Putamen (tissue), 1 donor: ENCODE results near the gene TMTC1.
A peak's percentile ranks its signal among the peaks of the same experiment; 100 is the strongest.
"Not testable (repeated sequence)": the region's sequence is repeated elsewhere in the genome, so short reads cannot be mapped to it uniquely, and the experiment has no call there.

Experiments used
- DNase-seq: peaks from one replicate; pipeline ENCODE4 v3.0.0-alpha.2; 2016; ENCODE audit warnings: low spot score

The TMTC1 gene

GRCh38 chr12:29783773-29784666 is at the start of gene TMTC1:
TMTC1 (minus strand) TSS chr12:29783942; CDS start chr12:29783751, 191 bp downstream.
- peak; percentile 62 for DNase-seq

- DNase-seq = no peak
Observed at GRCh38 chr12:29831173-29831572, 47.4 kb upstream of the TMTC1 start.

DNA sequence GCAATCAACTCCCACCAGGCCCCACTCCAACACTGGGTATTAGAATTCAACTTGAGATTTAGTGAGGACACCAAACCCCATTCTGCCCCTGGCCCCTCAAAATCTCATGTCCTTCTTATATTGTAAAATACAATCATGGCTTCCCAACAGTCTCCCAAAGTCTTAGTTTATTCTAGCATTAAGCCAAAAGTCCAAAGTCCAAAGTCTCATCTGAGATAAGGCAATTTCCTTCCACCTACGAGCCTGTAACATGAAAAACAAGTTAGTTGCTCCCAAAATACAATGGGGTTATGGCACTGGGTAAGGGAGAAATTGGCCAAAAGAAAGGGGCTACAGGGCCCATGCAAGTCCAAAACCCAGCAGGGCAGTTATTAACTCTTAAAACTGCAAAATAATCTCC is 46.6 kb upstream of the TMTC1 start:
- no peak for DNase-seq

GRCh38 chr12:29818916-29819623 is 35.3 kb upstream of the TMTC1 start:
- DNase-seq = no peak

DNA sequence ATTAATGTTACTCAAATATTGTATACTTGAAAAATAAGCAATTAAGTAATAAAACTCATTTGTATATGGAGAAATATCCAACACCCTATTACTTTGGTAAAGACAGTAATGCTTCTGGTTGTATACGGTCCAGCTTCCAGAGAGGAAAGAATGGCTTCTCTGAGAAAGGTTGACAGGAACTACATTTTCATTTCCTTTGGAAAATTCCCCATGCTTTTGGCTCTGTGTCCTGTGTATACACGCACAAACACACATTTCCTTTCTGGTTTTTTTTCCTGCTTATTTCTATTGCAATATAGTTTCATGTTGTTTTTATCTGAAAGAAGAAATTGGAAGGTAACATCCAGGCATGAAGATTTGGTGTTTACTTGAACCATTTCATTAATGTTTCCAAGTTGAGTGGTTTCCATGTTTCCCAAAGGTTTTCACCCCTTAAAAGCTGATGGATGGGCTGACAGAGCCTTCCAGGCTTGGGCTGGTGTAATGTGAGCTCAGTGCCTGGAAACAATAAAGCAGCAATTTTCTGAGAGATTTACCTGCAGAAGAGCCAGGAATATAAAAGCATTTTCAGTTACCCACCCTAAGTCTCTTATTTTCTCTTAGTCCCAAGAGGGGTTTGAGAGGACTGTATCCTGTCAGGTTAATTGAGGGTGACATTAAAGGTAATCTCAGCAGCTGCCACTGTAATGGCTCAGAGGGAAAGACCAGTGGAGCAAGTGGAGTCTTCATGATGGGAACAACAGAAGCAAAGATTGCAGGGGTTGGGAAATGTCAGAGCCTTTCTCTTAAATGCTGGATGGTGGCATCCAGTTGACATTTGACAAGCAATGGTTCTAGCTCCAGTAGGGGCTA is 33.4 kb upstream of the TMTC1 start:
- no peak for DNase-seq

- DNase-seq = not testable (repeated sequence)
Observed at GRCh38 chr12:29809616-29810361, 26.0 kb upstream of the TMTC1 start.

GRCh38 chr12:29807129-29807528 is 23.4 kb upstream of the TMTC1 start:
- no peak for DNase-seq

DNA sequence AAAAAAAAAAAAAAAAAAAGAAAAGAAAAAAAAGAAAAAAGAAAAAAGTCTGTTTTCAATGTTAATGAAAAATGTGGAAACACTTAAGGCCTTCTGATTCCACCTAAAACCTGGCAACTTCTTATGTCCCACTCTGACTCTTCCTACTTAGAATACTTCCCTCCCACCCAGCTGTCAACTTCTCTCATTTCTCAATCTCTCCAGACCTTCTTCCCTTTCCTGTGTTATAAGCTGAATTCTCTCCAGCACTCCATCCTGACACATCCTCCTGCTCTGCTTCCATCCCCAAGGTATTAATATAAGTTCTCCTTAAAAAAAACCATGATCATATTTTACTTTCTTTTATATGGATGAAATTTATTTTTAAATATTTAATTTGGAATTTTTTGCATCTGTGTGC is 20.3 kb upstream of the TMTC1 start:
- no peak for DNase-seq

GRCh38 chr12:29799591-29799990 is 15.8 kb upstream of the TMTC1 start:
- no peak for DNase-seq

DNA sequence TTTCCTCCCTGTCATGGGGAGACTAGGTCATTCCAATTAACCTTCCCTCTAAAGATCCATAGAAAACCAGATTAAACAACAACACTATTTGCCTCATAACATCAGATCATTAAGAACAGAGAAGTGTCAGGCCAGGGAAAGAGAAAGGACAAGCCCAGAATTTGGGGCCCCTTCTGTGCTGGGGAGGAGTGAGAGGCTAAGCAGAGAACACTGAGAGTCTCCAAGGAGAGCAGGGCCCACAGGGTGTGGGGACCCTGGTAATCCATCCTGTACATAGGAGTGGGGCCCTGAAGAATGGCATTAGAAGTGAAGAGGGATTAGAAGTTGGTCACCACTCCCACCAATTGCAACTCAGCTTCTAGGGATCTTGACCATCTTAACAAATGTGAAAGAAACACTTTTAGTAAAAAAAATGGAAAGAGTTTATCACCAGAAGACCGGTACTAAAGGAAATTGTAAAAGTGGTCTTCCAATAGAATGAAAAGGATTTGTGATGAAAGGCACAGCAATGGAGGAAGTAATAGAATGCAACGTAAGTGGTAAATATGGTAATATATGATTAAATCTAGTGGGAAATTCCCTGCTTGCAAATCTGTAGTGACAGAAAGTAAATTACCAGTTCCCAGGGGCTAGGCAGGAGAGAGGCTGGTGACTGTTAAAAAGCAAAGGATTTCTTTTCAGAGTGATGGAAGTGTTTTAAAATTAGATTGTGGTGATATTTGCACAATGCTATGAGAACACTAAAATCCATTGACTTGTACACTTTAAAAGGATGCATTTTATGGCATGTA is 14.0 kb upstream of the TMTC1 start:
- no peak for DNase-seq

GRCh38 chr12:29796823-29797263 is 13.1 kb upstream of the TMTC1 start:
- DNase-seq = no peak

GRCh38 chr12:29795715-29796114 is 12.0 kb upstream of the TMTC1 start:
- DNase-seq = no peak

GRCh38 chr12:29794862-29795261 is 11.1 kb upstream of the TMTC1 start:
- no peak for DNase-seq

GRCh38 chr12:29792853-29793252 is 9.1 kb upstream of the TMTC1 start:
- no peak for DNase-seq

DNA sequence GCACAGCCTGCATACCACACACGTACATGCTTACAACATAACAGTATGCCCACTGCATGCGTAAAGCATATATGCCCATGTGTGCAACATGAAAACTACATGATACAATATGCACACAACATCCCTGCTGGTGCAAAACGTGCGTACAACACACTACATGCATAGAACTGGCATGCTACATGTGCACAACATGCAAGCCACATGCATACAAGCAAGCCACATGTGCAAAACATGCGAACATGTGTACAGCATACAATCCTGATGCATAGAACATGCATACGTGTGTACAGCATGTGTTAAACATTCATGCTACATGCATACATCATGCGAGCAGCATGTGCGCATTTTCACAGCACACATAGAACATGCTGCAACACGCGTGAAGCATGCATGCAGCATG is 8.4 kb upstream of the TMTC1 start:
- DNase-seq = no peak

DNA sequence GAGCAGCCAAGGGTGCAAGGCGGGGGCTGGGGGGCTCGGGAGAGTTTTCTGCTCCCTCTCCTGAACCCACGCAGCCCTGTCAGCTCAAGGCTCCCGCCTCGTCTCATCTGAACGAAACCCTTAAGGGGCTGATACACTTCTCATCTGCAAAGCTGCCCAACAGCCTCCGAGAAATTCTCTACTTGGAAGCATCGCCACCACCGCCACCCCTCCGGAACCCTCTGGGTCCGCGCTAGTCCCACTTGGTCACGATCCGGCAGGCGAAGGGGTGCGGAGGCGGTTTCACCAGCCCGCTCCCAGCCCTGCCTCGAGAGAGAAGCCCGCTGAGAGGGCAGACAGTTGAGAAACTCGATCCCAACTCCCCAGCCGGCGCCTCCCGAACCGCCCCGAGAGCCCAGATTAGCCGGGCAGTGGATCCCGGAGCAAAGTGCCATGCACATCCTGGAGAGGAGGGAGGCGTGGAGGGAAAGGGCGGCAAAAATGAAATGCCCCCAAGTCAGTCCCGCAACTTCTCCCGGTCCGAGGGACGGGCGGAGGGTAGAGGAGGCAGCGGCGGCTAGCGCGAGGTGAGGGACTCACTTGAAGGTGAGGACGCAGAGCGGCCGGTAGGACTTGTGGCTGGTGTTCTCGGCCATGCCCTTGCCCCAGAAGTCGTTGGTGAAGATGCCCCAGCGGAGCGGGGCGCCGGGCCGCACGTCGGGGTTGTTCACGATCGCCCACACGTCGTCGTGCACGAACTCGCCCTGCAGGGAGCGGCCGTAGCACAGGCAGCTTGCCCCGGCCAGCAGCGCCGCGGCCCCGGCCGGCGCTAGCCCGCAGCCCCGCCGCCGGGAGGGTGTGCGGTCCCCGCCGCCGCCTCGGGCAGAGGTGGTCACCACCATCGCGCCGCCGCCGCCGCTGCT is 620 bp downstream of the TMTC1 start:
- DNase-seq = peak; percentile 30

- peak; percentile 30 for DNase-seq
Observed at GRCh38 chr12:29782285-29782870, 1.4 kb downstream of the TMTC1 start.

- no peak for DNase-seq
Observed at GRCh38 chr12:29781705-29782266, 2.0 kb downstream of the TMTC1 start.

DNA sequence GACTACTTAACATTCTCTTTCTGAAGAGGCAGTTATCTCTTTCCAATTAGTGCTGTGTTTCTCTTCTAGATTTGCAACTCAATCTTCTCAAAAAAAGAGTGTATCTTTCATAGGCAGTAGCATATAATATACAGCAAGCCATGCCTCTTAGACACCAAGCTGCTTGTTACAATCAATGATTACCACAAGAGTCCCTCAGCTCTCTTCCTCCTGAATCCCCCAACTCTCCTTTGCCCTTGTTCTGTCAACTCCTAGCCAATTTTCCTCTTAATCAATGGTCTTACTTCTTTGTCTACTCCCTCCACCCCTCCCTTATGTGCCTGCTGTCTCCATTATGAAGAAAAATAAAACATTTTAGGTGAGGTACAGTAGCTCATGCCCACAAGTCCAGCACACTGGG is 2.6 kb downstream of the TMTC1 start:
- DNase-seq = no peak
